HG02973 (cell line): Measurements from ENCODE around the gene MCRIP1.

ENCODE experiments used
- ATAC-seq: cut with Tn5 transposase; IDR thresholded peaks from one replicate; pipeline ENCODE4 v1.9.1; 2021; ENCODE audit warnings: moderate library complexity; ENCODE audit not compliant: unreplicated experiment

MCRIP1 gene

DNA sequence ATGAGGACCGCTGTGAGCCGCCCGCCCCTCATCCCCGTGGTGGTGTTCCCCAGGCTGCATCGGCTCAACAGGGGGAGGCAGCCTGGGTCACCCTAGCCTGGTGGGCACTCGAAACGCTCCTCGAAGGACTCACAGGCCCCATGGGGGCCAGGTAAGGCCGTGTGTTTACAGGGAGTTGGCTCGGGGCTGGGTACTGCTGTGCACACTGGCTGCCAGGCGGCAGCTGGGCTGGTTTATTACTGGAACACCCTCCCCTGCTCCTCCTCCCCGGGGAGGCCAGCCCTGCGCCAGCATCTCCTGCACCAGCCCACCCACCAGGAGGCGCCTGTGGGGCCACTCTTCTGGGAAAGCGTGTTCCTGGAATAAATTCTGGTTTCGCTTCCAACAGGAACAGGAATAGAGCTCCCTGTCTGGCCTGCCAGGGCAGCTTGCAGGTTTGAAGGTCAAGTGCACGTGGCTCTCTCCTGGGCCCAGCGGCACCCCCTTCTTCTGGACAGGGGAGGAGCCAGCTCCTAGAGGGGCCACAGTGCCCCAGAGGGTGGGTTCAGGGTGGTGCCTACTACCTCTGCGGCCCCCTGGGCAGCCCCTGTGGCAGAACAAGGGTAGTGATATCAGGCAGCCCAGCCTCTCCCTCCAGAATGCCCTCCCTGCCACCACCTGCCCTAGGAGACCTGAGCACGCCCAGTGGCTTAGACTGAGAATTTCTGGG, 11.3 kb downstream of the MCRIP1 start:
- ATAC-seq, result no peak

DNA sequence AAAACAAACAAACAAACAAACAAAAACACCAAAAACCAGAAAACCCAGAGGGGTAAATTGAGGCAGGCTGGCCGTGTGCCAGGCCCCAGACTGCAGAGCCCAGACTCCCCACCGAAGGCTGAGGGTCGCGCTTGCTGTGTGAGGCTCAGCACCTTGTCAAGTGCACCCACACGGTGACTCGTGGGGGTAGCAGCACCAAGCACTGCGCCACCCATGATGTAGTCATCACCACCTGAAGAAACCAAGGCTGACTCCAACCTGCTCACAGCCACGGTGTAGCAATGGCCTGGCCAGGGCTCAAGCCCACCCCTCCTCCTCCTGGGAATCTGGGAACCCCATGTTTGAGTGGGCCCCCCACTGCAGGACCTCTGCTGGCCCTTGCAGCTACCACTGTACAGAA, 11.9 kb downstream of the MCRIP1 start:
- no peak for ATAC-seq

- no peak for ATAC-seq
These were observed 13.4 kb downstream of the MCRIP1 start for GRCh38 chr17:81819708-81820107.

DNA sequence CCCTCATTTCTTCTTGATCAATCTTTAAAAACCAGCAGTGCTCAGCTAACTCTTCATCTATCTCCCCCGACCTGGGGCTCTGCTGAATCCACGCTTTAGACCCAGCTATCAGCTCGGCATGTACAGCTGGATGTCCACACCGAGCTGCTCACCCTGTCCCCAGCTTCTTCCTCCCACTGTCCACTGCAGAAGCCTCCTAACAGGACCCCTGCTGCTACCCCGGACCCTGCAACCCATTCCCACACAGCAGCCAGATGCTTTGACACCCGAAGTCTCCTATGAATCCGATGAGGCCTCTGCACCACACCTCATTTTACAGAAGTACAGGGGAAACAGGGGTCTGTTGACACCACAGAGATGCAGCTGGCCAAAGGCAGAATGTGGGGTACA, 15.3 kb downstream of the MCRIP1 start:
- ATAC-seq, result no peak

DNA sequence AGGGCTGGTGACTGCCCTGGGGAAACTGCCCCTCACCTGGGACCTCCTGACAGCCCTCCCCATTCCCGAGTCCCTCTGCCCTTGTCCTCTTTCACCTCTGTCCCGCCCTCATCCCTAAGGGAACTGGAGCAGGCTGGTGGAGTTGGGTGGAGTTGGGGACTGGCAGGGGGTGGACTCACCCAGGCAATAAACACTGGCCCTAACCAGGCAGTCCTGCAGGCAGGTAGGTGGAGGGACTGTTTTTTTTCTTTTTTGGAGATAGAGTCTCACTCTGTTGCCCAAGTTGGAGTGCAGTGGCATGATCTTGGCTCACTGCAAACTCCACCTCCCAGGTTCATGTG, 17.5 kb downstream of the MCRIP1 start:
- no peak for ATAC-seq

DNA sequence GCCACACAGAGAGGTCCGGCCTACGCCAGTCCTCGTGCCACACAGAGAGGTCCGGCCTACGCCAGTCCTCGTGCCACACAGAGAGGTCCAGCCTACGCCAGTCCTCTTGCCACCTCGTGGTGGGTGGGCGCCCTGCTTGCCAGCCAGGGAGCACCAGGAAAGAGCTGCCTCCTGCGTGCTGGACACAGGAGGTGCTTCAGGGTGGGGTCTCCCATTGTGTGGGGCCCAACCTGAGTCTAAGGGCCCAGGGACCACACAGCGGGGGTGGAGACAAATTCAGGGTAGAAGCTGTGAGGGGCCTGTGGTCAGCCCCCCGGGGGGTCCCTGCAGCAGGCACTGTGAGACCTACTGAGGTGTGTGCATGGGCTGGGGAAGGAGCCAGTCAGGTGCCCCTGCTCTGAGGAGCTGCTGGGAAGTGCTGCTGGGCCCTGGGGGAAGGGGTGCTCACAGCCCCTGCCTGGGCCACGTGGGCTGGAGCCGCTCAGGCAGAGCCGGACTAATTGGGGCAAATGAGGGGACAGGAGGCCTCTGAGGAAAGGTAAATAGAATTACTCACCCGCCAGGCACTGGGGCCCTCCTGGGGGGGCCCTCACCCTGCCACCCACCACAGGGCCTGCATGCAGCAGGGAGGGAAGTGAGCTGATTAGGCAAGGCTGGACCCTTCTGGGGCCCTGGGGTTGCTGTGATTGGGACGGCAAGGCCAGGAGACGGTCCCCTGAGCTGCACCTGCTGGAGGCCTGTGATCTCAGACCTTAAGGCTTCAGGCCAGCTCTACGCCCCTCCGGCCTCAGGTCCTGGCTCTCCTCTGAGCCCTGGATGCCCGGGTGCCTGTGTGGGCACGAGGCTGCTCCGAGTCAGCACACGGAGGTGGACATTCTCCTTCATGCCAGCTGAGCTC, 18.1 kb downstream of the MCRIP1 start:
- no peak for ATAC-seq

DNA sequence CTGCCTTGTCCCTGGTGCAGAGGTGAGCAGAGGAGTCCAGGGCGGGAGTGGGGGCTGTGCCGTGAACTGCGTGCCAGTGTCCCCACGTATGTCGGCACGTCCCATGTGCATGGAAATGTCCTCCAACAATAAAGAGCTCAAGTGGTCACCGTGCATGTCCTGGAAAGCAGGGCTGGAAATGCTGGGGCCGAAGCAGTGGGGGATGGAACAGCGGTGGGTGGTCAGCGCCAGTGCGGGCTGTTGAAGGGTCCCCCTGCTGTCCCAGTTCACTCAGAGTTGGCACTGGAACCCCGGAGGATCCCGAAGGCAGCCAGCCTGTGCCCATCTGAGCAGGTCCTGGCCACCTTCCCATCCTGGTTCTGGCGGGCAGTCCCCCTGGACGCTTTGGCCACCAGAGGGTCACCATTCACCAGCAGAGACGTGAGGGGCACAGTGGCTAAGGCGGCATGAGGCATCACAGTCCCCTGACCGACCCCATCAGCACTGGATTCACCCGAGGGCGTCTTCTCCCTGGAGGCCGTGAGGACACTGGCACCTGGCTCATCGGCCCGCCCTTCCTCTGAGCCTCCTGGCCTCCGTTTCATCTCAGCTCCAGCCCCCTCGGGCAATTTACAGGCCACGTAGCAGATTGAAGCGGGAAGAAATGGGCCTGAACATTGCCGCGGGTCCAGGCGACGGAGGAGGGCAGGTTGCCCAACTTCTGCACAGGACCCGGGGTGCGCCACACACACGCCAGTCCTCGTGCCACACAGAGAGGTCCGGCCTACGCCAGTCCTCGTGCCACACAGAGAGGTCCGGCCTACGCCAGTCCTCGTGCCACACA, 19.0 kb downstream of the MCRIP1 start:
- ATAC-seq, result no peak

DNA sequence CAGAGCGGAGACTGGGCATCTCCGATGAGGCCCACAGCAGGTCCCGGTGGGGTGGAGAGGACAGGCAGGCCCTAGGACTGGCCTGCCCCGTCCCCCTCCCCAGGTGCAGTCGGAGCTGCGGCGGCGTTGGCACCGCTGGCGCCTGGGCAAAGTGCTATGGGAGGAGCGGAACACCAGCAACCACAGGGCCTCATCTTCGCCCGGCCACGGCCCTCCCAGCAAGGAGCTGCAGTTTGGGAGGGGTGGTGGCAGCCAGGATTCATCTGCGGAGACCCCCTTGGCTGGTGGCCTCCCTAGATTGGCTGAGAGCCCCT, 19.8 kb downstream of the MCRIP1 start:
- no peak for ATAC-seq

DNA sequence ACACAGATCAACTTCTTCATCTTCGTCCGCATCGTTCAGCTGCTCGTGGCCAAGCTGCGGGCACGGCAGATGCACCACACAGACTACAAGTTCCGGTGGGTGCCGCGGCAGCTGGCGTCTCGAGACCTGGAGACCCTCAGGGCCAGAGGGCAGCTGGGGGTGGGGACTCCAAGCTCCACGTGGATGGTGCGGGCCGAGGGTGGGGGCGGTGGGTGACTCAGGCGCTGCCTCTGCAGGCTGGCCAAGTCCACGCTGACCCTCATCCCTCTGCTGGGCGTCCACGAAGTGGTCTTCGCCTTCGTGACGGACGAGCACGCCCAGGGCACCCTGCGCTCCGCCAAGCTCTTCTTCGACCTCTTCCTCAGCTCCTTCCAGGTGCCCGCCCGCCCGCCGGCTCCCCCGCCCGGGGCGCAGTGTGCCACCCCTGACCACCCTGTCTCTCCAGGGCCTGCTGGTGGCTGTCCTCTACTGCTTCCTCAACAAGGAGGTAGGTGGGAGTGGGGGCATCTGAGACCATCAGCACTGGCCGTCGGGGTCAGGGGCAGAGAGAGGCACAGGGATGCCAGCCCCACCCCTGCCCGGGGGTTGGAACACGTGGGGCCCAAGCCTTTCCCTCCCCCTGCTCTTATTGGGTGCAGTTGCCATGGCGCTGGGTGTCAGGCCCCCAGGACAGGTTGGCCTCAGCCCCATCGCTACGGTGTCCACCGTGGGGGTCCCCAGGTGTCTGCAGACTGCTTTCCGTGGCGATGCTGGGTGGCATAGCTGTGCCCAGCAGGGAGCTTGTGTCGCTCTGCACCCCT, 20.3 kb downstream of the MCRIP1 start:
- ATAC-seq, result no peak

- no peak for ATAC-seq
These were observed 21.2 kb downstream of the MCRIP1 start for GRCh38 chr17:81811705-81812570.

DNA sequence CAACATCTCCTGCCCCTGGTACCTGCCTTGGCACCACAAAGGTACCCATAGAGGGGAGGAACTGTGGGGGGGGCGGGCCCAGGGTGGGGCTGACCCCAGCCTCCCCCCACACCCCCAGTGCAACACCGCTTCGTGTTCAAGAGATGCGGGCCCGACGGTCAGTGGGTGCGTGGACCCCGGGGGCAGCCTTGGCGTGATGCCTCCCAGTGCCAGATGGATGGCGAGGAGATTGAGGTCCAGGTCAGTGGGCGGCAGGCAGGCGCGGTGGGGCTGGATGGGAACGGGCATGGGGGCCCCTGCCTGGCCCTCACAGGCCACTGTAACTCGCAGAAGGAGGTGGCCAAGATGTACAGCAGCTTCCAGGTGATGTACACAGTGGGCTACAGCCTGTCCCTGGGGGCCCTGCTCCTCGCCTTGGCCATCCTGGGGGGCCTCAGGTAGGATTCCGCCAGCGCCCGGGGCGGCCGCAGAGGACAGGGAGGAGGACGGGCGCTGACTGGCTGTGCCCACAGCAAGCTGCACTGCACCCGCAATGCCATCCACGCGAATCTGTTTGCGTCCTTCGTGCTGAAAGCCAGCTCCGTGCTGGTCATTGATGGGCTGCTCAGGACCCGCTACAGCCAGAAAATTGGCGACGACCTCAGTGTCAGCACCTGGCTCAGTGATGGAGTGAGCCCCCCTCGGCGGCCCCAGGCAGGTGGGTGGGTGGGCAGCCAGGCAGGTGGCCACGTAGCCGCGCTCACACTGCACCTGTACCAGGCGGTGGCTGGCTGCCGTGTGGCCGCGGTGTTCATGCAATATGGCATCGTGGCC, 22.0 kb downstream of the MCRIP1 start:
- no peak for ATAC-seq

DNA sequence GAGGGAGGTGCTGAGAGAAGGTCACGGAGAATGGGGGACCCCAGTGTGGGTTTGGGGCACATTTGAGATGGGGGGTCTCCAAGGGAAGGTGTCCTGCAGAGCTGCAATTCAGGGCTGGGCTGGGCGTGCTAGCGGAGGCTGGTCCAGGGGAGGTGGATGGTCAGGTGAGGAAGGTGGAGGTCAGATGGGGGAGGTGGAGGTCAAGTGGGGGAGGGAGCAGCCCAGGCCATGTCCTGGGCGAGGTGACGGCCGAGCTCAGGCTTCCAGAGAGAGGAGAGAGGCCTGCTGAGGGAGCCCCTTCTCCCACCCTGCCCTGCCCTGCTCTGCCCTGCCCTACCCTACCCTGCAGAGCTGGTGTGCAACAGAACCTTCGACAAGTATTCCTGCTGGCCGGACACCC, 22.6 kb downstream of the MCRIP1 start:
- ATAC-seq, result no peak

DNA sequence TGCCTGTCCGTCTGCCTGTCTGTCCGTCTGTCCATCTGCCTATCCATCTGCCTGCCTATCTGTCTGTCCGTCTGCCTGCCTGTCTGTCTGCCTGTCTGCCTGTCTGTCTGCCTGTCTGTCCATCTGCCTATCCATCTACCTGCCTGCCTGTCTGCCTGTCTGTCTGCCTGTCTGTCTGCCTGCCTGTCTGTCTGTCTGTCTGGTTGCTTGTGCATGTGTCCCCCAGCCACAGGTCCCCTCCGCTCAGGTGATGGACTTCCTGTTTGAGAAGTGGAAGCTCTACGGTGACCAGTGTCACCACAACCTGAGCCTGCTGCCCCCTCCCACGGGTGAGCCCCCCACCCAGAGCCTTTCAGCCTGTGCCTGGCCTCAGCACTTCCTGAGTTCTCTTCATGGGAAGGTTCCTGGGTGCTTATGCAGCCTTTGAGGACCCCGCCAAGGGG, 23.5 kb downstream of the MCRIP1 start:
- ATAC-seq, result no peak

DNA sequence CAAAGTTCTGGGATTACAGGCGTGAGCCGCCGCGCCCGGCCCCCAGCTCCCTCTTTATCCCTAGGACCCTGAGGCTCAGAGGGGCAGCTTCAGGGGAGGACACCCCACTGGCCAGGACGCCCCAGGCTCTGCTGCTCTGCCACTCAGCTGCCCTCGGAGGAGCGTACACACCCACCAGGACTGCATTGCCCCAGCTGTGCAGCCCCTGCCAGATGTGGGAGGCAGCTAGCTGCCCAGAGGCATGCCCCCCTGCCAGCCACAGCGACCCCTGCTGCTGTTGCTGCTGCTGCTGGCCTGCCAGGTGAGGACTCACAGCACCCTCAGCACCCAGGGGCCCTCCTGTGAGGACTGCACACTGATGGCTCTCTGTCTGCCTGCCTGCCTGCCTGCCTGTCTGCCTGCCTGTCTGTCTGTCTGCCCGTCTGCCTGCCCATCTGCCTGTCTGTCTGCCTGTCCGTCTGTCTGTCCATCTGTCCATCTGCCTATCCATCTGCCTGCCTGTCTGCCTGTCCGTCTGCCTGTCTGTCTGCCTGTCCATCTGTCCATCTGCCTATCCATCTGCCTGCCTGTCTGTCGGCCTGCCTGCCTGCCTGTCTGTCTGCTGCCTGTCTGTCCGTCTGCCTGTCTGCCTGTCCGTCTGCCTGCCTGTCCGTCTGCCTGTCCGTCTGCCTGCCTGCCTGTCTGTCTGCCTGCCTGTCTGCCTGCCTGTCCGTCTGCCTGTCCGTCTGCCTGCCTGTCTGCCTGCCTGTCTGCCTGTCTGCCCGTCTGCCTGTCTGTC, 24.1 kb downstream of the MCRIP1 start:
- no peak for ATAC-seq

DNA sequence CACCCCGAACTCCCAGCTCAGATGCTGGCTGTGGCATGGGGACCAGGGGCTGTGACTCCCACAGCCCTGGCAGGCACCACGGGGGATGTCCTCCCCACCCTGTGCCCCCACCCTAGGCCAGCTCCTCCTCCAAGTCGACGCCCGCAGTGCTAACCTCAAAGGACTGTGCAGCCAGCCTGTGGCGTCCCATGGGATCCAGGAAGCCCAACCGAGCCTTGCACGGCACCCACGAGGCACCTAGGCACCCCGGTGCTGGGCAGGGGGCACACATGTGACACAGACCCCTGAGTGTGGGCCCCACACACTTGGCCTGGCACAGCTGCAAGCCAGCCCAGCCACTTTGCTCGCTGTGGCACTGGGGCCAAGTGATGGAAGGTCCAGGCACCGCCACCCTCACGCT, 25.3 kb downstream of the MCRIP1 start:
- no peak for ATAC-seq

DNA sequence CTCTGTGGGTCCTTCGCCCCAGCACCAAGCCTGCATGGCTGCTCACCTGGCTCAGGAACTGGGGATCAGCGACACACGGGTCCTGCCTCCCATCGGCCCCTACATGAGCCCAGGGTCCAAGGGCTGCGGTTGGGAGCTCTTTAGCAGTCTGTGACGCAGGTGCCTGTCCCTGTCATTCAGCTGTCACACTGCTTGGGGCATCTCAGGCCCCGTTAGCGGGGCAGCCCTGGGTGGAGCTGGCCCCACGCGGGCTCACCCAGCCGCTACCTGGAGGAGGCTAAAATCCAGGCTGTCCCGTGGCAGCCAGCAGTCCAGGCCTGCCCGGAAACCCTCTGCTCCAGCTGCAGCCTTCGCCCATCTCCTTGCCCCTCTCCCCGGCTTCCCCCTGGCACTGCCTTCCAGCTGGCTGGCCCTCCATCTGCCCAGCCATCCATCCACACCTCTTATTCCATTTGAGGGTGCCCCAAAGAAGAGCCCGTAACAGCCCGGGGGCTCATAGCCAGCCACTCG, 25.8 kb downstream of the MCRIP1 start:
- no peak for ATAC-seq

DNA sequence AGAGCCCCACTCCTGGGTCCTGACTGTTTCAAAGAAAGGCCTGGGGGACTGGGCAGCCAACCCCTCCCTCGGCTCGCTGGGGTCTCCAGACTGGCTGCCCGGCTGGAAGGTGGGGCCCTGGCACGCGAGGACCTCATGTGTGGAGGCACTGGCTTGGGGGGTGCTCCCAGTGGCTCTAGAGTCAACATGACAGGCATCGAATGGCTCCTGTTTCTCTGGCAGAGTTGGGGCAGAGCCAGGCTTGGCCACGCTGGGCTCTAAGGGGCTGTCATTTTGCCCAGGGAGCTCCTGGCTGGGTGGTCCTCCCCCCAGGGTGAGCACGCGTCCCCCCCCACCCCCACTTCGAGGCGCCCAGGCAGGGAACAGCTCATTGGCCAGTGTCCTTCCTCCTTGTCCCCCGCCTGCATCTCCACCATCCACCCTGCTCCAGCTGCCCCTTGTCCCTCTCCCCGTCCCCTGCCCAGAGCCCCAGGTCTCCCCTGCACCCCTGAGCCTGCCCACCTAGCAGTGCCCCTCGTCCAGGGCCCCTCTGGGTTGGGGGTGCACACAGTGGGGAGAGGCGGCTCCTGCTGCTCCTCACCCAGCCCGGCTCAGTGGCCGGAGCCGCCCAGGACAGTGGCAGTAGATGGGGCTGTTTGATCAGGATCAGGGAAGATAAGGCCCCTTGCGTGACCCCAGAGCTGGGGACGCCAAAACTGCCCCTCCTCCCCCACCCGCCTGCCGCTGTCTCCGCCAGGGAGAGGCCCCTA, 26.5 kb downstream of the MCRIP1 start:
- ATAC-seq, result no peak
